Measurements from ENCODE around the gene MDFIC.

Gene MDFIC

GRCh38 chr7:114929570-114929969 lies 7.7 kb downstream of the MDFIC start:
- Mint-ChIP-seq H3K9me3 (no peaks in the 10 kb centered on the region), H3K4me3 (no peak overlapping the region), H3K4me1 (peaks cover 19% of the 10 kb centered on the region), H3K36me3 (ENCODE audit: low read depth) (peaks cover 7% of the 10 kb centered on the region), H3K27ac (no peak overlapping the region), H3K27me3 (ENCODE audit: low read depth) (no peaks in the 10 kb centered on the region)
- no peak for TF ChIP-seq CTCF (IDR thresholded peaks at IDR 0.05; ENCODE audit: unreplicated experiment in 3 of 3)

- peaks cover 23% of the 10 kb centered on the region for H3K4me1 Mint-ChIP-seq
- no peak overlapping the region for H3K4me3 Mint-ChIP-seq
- H3K9me3 Mint-ChIP-seq = no peaks in the 10 kb centered on the region
- peaks cover 7% of the 10 kb centered on the region for H3K36me3 Mint-ChIP-seq (ENCODE audit: low read depth)
- no peak for TF ChIP-seq CTCF (IDR thresholded peaks at IDR 0.05; ENCODE audit: unreplicated experiment in 3 of 3)
- H3K27ac Mint-ChIP-seq = no peak overlapping the region
- no peaks in the 10 kb centered on the region for H3K27me3 Mint-ChIP-seq (ENCODE audit: low read depth)
Observed at GRCh38 chr7:114930107-114930661, 8.3 kb downstream of the MDFIC start.

- H3K36me3 Mint-ChIP-seq (ENCODE audit: low read depth) = peaks cover 3% of the 10 kb centered on the region
- H3K4me3 Mint-ChIP-seq = no peak overlapping the region
- no peaks in the 10 kb centered on the region for H3K9me3 Mint-ChIP-seq
- TF ChIP-seq CTCF (IDR thresholded peaks at IDR 0.05; ENCODE audit: unreplicated experiment in 3 of 3) = no peak
- peaks cover 18% of the 10 kb centered on the region for H3K4me1 Mint-ChIP-seq
- peak overlapping the region in 1 of 3 experiments; percentile 72 for H3K27ac Mint-ChIP-seq
- H3K27me3 Mint-ChIP-seq (ENCODE audit: low read depth) = no peaks in the 10 kb centered on the region
Observed at GRCh38 chr7:114930829-114931655, 9.1 kb downstream of the MDFIC start.

GRCh38 chr7:114931656-114932011 lies 9.7 kb downstream of the MDFIC start:
- no peak overlapping the region for H3K27ac Mint-ChIP-seq
- no peaks in the 10 kb centered on the region for H3K9me3 Mint-ChIP-seq
- no peak for TF ChIP-seq CTCF (IDR thresholded peaks at IDR 0.05; ENCODE audit: unreplicated experiment in 3 of 3)
- no peak overlapping the region for H3K4me3 Mint-ChIP-seq
- H3K36me3 Mint-ChIP-seq (ENCODE audit: low read depth) = peaks cover 3% of the 10 kb centered on the region
- H3K4me1 Mint-ChIP-seq = peaks cover 18% of the 10 kb centered on the region
- no peaks in the 10 kb centered on the region for H3K27me3 Mint-ChIP-seq (ENCODE audit: low read depth)

- TF ChIP-seq CTCF (IDR thresholded peaks at IDR 0.05; ENCODE audit: unreplicated experiment in 3 of 3) = no peak
- Mint-ChIP-seq H3K27me3 (ENCODE audit: low read depth) (no peaks in the 10 kb centered on the region), H3K9me3 (no peaks in the 10 kb centered on the region), H3K4me1 (peaks cover 18% of the 10 kb centered on the region), H3K36me3 (ENCODE audit: low read depth) (peaks cover 3% of the 10 kb centered on the region), H3K27ac (peak overlapping the region in 1 of 3 experiments; percentile 5), H3K4me3 (no peak overlapping the region)
Observed at GRCh38 chr7:114932991-114933390, 11.1 kb downstream of the MDFIC start.

GRCh38 chr7:114933658-114934057 lies 11.8 kb downstream of the MDFIC start:
- Mint-ChIP-seq H3K36me3 (ENCODE audit: low read depth) (peaks cover 3% of the 10 kb centered on the region), H3K4me1 (peaks cover 18% of the 10 kb centered on the region), H3K27me3 (ENCODE audit: low read depth) (no peaks in the 10 kb centered on the region), H3K27ac (peak overlapping the region in 1 of 3 experiments; percentile 18), H3K9me3 (no peaks in the 10 kb centered on the region), H3K4me3 (no peak overlapping the region)
- TF ChIP-seq CTCF (IDR thresholded peaks at IDR 0.05; ENCODE audit: unreplicated experiment in 3 of 3) = no peak

Measured in nephron (organoid).